HG02970 (cell line): ENCODE results near the gene ASCL5.
A peak's percentile ranks its signal among the peaks of the same experiment; 100 is the strongest.

Experiments used
- ATAC-seq: cut with Tn5 transposase; IDR thresholded peaks from one replicate; pipeline ENCODE4 v1.9.1; 2021; ENCODE audit warnings: mild to moderate bottlenecking, moderate library complexity, moderate number of reproducible peaks; ENCODE audit not compliant: unreplicated experiment, low FRiP score

The ASCL5 gene

DNA sequence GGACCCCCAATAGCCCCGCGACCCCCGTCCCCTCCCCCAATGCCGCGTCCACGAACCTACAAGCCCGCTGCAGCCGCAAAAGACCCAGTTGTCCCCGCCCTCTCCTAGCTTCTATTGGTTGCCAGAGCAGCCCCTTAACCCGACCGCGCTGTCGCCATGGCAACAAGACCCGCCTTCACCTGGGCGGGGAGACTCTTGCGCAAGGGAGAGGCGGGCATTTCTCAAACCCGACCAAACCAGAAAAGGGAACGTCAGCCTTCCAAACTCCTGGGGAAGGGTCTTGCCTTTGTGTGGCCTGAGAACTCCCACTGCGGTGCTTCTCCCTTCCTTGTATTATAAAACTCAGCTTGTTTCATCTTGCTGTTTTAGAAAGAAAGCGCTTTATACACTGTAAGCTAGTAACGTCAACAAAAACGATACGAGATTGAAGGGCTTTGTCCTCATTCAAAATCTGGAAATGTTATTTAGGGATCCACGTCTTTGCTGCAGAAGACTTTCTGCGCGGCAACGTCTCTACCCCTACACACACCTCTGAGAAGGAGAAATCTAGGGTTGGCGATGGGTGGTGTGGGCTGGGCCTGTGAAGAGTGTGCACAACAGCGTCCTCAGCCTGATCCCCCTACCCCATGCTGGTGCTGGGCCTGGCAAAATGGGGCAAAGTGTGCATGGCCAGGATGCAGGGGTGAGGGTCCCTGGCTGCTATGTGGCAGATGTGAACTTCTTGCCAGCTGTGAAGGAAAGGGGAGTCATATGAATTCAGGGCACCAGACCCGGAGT, 27.6 kb upstream of the ASCL5 start, which contains the start of gene TMEM9:
Gene TMEM9, minus strand, starts transcription at position 86 of the 777 bp plus-strand sequence. CDS start 551 bp downstream, outside the sequence.
- peak; percentile 96 for ATAC-seq

- peak; percentile 43 for ATAC-seq
Measured at GRCh38 chr1:201153474-201154388, 26.7 kb upstream of the ASCL5 start.

DNA sequence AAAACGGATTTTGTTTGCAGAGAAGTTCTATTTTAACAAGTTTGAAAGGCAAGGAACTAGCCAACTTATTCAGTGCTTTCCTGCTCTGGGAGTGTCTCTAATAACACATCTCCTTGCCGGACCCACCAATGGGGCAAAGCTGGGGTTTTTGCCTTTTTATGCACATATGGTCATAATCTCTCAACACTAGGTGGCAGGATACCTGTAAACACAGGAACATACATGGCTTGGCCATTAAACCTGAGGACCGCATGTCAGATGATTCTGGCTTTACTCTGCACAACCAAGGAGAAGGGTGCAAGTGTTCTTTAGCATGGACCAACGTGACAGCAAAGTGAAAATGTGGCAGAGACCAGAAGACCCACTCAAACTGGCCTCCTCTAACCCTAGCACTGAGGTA, 22.4 kb upstream of the ASCL5 start:
- ATAC-seq: no peak

DNA sequence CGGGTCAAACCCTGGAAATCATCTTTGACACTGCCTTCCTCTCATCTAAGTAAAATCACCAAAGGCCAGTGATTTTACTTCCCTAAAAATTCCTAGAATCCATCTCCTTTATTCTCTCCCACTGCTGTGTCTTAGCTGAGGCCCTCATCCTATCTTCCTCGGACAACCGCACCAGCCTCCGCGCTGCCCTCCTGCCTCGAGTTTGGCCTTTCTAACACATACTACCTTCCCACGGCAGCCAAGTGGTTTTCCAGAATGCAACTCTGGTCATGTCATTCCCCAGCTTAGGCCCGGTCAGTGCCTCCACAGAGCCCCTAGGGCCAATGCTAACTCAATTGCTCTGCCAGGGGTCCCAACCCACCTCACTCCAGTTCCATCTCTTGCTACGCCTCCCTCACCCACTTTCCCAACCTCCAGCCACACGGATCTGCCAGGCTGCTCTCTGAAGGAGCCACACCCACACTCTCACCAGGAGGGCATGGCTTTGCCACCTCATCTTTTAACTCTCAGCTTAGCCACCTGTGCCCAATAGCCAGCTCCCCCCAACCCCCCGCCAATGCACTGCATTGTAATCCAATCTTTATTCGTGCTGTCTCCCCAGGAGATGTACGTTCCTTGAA, 20.5 kb upstream of the ASCL5 start:
- ATAC-seq: no peak

DNA sequence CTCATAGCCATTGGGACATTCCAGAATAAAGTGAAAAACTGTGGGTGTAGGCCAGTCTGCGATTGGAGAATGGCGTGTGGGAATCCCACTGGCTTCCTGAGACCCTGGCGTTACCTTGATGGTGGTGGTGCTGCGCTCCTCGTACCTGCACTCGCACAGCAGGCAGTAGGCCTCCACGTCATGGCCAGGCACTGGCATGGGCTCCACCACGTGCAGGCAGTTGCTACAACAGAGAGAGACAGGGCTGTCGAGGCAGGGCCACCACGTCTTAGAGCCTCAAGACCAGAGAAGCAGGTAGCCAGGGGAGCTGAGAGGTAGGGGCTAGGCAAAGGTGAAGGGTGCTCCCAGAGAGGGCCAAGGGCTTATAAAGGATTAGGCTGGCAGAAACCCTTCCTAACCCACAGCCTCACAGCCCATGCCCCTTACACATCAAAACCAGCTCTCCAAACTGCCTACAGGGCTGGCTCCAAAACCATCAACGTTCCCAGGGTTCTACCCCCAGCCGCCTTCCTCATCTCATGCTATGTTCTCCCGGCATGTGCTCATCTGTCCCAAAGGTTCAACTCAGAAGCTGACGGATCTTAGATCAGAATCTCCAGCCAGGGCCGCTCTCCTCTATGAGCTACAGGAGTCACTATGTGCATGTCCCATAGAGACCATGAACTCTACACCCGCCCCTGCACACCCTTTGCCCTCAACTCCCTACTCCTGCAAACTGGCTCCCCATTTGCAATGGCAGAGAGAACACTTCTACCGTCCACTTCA, 19.8 kb upstream of the ASCL5 start:
- no peak for ATAC-seq

DNA sequence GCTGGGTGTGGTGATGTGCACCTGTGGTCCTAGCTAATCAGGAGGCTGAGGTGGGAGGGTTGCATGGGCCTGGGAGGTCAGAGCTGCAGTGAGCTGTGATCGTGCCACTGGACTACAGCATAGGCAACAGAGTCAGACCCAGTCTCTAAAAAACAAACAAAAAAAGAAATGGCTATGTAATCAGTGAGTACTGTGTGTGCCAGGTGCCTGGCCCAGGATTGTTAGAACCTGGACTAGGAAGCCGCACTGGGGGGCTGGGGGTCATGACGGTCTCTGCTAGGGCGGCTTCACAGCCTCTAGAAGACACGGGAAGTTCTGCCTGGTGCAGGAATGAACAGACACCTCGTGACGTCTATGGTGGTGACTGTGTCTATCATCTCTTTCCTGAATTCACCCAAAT, 18.8 kb upstream of the ASCL5 start:
- ATAC-seq: no peak

DNA sequence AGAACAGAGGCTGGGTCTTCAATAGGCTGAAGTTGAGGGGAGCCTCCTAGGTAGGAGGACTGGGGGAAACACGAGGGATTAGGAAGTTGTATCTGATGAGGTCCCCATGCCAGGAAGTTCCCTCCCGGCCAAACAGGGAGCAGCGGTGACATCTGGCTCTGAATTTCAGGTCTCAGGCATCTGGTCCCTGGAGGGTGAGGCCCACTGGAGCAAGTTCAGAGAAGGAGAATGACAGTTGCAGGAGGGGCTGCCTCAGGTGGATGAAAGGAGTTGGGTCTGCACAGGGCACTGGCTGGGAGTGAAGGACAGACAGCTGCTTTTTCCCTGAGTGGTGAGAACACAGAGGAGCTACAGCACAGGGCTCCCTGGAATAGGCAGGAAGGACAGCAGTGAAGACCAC, 18.1 kb upstream of the ASCL5 start:
- no peak for ATAC-seq

DNA sequence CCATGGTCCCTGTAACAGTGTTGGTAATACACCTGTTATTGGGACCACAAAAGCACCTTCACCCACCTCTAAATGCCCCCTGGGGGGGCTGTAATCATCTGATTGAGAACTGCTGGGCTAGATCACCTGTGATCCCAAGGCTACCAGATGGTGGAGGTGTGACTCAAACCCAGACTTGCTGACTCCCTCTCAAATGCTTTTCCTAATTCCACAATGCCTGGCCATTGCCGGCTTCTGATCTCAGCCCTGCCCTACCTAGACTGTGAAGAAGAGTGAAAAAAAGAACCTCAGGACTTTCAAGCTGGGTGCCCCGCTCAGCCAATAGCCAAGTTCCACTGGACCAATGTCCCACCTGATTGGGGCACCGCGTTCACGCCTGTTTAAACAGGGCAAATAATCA, 17.7 kb upstream of the ASCL5 start:
- ATAC-seq: no peak

- no peak for ATAC-seq
Measured at GRCh38 chr1:201143726-201144635, 17.0 kb upstream of the ASCL5 start.

DNA sequence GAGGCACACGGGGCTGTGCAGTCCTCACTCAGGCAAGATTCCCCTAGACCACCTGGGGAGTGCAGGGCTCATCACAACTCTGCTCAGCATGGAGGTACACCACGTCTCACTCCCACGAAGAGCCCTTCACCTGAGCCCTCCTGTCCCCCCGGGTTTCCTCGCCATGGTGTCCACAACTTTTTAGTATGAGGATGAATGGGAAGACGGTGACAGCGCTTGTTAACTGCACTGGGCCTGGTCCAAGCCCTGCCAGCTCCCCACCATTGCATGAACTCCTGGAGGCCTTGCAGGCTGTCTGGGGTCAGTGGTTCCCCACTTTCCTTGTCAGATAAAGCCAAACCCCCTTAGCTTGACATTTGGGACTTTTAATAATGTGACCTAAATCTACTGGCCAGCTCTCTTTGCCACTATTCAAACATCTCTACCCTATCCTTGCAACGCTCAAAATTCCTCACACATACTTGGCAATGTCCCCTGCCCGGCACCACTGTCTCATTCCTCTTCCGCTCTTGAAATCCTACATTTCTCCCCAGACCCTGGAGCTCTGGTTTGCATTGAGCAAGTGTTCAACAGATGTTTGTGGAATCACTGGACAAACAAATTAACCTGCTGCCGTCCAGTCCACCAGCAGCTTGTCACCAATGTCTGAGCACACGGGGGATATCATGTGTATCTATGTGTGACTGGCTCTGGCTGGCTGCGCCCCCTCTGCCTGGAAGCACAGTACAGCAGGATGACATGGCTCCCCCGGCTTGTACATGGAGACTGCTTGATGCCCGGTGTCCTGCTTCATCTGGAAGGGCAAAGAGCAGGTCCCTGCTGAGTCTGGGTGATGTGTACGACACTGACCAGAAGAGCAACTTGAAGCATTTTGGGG, 16.1 kb upstream of the ASCL5 start:
- ATAC-seq: no peak

- ATAC-seq: no peak
Measured at GRCh38 chr1:201142011-201142848, 15.2 kb upstream of the ASCL5 start.

DNA sequence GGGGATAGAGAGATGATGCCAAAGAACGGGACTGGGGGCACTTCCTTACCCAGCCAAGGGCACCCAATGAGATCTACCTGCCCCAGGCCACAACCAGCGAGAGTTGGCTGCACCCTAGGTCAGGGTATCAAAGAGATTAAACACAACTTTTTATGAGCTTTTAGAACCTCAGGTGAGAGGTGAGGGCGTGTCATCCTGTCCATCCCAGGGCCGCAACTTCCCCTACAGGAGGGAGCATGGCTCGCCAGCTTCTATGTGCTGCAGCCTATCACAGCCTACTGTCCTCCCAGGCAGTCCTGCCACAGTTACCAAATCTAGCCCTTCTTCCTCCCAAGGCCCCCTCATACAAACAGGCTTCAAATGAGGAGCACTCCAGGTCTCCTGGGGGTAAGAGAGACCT, 14.4 kb upstream of the ASCL5 start:
- no peak for ATAC-seq

DNA sequence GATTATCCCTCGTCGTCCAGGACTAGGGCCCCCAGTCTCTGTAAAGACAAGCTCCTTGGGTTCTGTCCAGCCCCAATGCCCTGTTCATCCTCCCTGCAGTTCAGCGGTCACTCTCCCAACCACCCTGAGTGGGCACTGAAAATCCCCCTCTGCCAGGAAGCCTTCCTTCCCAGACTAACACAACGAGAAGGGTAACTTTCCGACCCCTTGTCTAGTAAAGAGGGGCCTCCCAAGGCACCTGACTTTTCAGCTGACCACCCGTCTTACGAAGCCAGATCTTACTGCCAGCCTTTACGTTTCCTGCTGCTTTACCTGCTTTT, 13.9 kb upstream of the ASCL5 start:
- no peak for ATAC-seq

DNA sequence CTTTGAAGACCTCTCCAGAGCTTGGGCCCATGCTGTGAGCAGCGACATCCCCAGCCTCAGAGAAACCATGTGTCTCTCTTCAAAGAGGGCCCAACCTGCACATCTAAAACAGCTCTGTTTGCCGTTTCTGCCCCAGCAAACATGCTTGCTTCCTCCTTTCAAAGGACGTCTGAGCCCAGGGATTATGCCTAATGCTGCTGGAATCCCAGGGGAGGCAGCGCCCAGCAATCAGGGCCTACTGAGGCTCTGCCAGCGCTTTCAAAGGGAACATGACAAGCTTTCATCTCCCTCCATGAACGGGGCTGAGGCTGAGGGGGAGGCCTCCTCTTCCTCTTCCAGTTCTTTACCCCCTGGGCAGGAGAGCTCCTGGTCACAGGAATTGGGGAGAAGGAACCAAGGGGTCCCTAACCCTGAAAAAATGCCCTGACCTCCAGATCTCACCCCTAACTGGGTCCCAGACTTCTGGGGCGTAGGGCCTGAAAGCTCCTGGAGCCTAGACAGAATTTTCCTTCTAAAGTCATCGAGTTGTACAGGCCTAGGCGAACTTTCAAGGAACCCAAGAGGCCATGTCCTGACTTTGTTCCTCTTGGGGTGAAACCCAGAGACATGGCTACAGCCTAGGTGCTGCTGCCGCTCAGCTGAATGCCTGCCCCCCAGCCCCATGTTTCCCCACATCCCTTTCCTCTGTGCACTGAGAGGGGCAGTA, 13.4 kb upstream of the ASCL5 start:
- ATAC-seq: no peak

DNA sequence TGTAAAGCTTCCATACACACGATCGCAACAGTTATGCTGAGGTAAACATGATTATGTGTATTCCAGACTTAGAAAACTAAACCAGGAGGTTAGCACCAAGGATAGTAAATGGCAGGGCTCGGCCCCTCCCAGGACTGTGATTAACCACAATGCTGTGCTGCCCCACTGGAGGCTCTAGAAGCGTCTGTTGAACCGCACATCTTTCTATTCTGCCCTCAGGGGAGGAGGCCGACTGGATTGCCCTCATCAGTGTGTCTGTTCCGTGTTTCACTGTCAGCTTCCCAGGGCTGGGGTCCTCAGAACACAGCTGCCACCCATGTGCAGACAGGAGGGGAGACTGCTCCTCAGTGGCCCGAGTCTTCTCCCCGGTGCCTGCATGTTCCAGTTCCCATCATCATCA, 12.8 kb upstream of the ASCL5 start:
- ATAC-seq: no peak

DNA sequence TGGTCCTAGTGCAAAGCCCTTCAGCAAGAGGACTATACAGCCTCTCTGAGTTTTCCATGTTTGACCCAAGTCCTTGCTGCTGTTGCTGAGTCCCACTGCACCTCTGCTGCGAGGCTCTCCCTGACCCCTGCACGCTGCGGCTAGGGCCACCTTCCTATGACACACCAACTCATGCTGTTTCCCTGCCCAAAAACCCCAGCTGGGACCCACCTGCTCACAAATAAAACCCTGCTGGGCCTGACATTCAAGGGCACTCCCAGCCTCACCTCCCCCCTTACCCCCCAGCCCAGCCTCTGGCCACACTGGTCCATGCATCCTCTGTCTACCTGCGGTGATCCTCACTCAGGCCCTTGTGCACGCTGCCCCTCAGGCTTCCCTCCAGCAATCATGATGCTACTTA, 12.3 kb upstream of the ASCL5 start:
- no peak for ATAC-seq

- ATAC-seq: no peak
Measured at GRCh38 chr1:201138311-201138840, 11.4 kb upstream of the ASCL5 start.
